ENCODE results near the gene TPPP.

TPPP gene

DNA sequence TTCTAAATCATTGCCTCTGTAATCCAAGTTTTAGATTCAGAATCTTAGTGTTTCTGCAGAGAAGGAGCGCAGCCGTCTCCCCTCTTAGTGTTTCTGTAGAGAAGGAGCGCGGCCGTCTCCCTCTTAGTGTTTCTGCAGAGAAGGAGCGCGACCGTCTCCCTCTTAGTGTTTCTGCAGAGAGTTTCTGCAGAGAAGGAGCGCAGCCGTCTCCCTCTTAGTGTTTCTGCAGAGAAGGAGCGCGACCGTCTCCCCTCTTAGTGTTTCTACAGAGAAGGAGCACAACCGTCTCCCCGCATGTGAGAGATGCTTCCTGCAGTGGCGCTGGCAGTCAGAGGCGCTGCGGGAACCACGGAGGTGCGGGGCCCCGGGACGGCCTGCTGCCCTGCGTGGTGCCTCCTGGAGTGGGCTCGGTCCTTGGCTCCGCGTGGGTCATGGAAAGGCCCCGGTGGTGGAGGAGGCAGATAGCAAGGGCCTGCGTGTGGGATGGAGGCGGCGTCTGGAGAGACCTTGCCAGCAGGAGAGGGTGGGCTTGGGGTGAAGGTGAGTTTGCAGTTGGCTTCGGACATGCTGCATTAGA is 70.1 kb downstream of the TPPP start:
- no peak for DNase-seq

DNA sequence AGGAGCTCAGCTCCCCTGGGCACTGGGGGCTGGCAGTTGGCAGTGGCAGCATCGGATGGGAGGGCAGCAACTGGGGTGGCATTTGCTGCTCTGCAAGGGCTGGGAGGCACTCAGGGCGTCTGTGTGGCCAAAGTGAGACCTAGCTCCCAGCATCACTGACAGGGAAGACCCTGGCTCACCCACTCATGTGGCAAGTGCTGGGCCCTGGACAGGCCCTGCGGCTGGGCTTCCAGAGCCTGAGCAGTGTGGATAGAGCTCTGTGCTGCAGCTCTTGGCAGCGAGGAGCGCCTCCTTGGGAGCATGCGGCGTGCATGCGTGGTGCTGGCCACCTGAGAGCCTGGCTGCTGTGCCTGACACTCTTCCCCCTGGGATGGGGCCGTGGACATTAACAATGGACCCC is 70.8 kb downstream of the TPPP start:
- no peak for DNase-seq

DNA sequence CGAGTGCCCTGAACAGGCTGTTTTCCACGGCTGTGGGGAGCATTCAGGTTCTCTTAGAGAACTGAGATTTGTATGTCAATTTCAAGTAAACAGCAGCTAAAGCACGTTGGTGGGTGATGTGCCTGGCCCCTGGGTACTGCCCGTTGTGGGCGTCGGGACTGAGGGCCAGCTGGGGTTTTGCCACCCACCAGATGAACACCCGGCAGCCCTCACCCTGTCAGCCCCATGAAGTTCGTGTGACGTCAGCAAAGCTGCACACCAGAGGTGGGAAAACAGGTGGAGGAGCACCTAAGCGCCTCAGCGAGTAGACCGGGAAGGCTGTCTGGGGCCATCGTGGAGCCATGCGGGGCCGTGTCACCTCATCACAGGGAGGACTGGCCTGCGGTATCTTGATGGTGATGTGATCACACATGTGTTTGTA is 71.8 kb downstream of the TPPP start:
- no peak for DNase-seq

DNA sequence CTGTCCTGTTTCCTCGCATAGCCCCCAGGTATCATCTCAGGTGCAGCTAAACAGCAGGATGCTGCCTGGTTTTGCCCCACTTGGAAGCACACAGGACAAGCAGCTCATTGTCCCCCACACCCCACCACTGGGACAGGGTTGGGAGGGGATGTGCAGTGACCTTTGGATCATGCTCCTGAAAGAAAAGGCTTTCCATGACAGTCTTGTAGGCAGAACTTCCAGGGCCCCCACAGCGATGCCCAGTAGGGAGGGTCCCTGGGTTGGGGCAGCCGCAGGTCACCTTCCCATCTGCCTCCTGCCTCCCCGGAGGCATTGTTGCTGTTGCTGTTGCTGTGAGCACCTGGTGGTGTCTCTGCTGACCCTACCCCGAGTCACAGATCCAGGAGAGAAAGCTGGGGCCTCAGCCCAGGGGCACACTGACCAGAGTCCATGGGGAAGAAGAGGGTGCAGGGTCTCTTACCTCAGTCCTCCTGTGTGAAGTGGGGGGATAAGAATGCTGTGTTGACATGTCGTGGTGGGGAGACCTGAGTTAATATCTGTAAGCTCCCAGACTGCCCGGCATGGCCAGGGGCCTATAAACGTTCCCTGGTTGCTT is 72.5 kb downstream of the TPPP start:
- no peak for DNase-seq

DNA sequence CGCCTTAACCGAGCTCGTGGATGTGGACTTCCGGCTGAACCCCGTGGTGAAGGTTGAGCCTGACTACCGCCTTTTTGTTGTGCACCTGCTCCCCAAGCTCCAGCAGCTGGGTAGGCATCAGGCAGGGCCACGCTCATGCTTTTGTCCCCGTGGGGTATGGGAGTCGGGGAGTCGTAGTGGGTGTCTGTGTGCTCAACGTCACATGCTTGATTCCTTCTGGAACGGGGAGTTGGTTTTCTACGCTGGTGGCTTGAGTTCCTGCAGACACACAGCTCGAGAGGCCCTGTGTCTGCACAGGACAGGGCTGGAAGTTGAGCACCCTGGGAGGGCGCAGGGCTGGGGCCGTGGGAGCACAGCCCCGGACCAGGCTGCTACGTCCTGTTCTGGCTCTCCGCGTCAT is 73.0 kb downstream of the TPPP start:
- DNase-seq: no peak

DNA sequence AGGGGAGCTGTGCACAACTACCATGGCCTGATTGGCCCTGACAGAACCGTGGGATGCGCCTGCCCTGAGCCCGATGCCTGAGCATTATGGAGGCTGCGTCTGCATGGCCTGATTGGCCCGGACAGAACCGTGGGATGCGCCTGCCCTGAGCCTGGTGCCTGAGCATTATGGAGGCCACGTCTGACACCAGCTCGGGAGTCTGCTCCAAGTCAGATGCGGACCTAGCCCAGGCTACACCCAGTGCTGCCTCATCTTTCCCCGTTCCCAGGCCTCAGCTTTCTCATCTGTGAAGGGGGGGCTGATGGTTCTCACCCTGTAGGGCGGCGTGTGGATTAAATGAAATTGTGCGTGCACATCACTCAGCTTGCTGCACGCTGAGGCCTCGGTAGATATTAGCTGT is 73.7 kb downstream of the TPPP start:
- DNase-seq: no peak

DNA sequence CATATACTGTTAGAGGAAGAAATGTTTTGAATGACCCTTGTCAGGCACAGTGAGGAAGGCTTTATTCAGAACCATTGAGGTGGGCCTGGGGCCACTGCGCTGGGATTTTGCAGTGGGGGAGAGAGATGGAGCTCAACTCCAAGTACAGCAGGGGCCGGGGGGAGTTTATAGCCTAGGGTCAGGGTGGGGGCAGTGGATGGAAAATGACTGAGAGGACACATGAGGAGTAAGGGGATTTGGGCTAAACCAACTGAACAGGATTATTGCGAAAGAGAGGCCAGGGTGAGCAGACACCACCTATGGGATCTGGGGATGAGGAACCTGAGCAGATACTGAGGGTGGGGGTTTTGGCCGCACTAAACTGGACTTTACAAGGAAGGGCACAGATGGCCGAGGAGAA is 74.7 kb downstream of the TPPP start:
- no peak for DNase-seq

DNA sequence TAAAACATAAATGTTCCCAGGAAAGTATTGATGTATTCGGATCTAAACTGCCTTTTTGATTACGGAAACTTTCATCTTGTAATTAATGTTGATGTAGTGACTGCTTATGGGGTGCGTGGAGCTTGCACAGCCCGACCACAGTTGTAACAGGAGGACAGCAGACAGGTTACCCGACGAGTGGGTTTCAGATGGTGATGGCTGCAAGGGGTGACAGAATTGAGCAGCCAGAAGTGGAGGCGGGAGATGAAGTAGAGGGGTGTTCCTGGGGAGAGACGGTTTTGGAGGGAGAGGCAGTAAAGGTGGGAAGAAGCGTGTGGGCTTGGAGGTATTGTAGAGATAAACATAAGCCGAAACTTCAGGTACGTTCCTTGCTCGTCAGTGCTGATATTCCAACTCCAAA is 75.3 kb downstream of the TPPP start:
- DNase-seq: no peak

DNA sequence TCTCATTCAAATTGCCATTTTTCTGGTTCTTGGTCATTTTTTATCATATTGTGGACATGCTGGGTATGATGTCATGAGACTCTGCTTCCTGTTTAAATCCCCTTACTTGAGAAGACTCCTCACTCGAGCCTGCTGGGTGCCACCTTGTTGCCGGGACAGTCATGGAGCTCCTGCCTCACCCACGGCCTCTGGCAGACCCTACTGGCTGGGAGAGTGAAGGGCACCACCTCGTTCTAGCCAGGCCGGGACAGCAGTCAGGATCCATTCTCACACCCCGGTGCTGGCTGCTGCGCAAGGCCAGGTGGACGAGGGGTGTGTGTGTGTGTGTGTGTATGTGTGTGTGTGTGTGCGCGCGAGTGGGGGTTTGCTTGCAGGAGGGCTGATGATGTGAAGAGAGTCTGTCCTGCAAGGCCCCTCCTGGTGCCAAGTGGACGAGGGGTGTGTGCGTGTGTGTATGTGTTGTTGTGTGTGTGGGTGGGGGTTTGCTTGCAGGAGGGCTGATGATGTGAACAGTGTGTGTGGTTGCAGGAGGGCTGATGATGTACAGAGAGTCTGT is 76.6 kb downstream of the TPPP start:
- no peak for DNase-seq

DNA sequence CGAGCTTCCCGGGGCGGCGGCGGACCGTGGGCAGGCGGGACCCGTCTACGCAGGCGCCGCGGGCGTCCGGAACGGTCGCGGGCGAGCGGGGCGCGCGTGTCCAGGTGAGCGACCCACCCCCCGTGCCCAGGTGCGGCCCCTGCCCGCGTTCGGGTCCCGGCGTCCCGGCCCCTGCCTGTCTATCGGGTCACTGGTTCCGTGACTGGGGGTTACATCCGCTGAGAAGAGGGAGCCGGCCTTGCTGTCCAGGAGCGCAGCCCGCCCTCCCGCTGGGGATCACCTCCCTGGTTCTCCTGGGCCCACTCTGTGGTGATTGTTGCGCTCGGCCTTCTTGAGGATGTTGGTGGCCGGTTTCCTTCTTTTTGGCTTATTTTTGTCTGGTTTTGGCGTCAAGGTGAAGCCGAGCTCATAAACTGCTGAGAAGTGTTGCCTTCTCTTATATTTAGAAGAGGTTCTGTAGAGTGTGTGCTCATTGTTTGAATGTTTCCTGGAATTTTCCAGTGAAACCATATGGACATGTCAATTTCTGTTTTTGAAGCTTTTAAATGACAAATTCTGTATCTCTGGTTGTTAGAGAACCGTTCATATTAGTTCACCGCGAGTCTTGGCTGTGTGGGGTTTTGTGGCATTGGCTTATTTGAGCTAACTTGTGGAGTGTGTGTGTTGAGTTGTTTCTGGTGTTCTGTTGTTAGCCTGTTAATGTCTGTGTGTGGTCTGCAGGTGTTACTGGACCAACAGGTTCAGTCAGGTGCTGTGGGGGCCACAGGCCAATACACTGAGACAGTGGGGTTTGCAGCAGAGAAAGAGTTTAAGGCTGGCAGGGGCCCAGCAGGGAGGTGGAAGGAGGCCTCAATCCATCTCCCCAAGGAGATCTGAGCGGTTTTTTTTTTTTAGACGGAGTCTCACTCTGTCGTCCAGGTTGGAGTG is 80.4 kb downstream of the TPPP start:
- no peak for DNase-seq

DNA sequence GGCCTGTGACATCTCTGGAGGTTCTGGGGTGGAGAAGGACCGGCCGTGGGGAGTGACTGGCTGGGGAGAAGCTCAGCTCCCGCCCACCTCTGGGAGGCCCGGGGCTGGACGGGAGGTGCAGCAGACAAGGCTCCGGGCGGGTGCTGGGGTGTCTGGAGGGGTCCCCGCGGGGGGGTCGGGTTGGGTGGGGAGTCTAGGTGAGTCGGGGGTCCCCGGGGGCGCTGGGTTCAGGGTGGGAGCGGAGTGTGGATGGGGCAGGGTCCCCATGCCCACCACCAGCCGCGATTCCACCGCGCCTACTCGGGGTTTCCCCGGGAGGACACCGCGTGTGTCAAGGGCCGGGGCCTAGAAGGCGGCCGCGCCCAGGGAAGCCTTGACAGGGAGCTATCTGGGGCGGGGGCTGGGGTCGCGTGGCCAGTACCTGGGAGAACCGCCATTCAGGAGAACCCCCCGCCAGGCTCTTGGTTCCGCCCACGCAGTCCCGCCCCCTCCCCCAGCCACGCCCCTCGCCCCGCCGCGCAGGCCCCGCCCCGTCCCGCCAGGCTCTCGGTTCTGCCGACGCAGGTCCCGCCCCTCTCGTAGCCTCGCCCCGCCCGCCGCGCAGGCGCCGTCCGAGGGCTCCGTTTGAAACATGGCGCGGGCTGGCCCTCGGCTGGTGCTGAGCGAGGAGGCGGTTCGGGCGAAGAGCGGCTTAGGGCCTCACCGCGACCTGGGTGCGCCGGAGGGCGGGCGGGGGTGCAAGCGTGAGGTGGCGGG is 81.2 kb downstream of the TPPP start, which contains the start of gene CEP72:
Gene CEP72 (plus strand): TSS at position 610 of the 756 bp plus-strand sequence. CDS start 22 bp downstream, at position 632.
- peak; percentile 78 for DNase-seq

DNA sequence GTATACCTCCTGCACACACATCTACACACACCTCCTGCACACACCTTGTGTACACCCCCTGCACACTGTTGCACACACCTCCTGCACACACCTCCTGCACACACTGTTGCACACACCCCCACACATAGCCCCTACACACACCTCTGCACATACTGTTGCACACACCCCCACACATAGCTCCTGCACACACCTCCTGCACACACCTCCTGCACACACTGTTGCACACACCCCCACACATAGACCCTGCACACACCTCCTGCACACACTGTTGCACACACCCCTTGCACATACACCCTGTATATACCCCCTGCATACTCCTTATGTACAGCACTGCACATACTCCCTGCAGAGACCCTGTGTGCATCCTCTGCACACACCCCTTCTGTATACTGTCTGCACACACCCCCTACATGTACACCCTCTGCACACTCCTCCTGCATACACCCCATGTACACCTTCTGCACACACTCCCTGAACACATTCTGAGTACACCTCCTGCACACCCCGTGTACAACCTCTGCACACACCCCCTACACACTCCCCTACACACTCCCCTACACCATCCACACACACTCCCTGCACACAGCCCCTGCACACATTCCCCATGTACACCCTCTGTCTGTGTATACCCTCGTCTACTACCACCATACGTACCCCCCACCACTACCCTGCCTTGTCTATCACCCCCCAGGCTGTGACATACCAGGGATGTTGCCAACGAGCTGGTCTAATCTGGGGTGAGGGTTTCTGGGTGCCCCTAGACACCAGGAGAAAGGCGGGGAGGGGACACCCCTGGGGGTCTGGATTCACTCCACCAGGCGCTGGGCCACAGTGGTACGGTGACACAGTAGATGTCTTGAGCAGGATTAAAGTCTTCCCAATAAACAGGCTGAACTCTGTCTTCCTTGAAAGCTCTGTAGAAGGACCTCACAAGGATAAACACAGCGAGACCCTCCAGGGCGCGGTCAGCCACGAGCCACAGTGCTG is 82.1 kb downstream of the TPPP start:
- no peak for DNase-seq

DNA sequence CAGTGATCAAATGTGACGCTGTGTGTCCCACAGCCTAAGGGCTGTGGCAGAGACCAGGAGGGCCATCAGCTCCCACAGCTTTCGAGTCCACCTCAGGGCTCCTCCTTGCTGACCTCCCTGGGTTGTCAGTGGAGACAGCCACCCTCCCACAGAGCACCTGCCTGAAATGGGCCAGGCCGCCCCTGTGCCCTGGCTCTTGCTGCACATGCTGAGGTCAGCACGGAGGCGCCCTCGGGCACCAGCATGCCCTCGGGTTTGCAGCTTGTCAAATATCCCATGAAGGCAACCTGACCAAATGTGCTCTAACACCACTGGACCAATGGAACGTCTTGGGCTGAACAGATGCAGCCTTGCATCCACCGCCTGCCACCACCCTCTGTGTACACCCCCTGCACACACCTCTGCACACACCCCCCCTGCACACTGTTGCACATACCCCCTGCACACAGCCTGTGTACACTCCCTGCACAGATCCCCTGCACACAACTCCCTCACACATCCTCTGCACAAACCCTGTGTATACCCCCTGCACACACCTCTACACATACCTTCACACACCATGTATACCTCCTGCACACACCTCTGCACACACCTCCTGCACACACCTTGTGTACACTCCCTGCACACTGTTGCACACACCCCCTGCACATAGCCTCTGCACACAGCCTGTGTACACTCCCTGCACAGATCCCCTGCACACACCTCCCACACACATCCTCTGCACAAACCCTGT is 83.0 kb downstream of the TPPP start:
- no peak for DNase-seq
